Neural cell (in vitro differentiated cells): ENCODE measurements around the gene HPS1. TPM values are rescaled to one million over a fixed set of nuclear protein-coding genes. Genes with fewer than 3 reads are reported as not detected.

Experiments
- H2AFZ ChIP-seq: fragments of 200-600, 300-800 bp; sonication (generic), shearing (Covaris generic); 2 replicates; pipeline ENCODE4 v1.6.0; 2014; ENCODE audit warnings: low read depth, mild to moderate bottlenecking, antibody characterized with exemption, low read length, moderate library complexity
- H3F3A ChIP-seq: fragments of 200-600 bp; shearing (Covaris generic); 2 replicates; pipeline ENCODE4 v1.6.1; 2016; ENCODE audit warnings: mild to moderate bottlenecking, moderate library complexity, mixed read lengths, antibody characterized with exemption, low read length; ENCODE audit not compliant: insufficient read depth, poor library complexity, severe bottlenecking
- H3K27ac ChIP-seq: fragments of 200-600, 300-800 bp; sonication (generic), shearing (Covaris generic); 2 replicates; pipeline ENCODE4 v1.5.1; 2014; ENCODE audit warnings: mild to moderate bottlenecking, low read length, moderate library complexity
- H3K27me3 ChIP-seq: fragments of 300-800, 200-600 bp; sonication (generic), shearing (Covaris generic); 2 replicates; pipeline ENCODE4 v1.6.0; 2014; ENCODE audit warnings: mild to moderate bottlenecking, low read depth, low read length, moderate library complexity; ENCODE audit not compliant: insufficient read depth
- H3K36me3 ChIP-seq: fragments of 300-800, 200-600 bp; sonication (generic), shearing (Covaris generic); 2 replicates; pipeline ENCODE4 v1.5.1; 2014; ENCODE audit warnings: mild to moderate bottlenecking, antibody characterized with exemption, low read length, moderate library complexity; ENCODE audit not compliant: insufficient read depth
- H3K4me2 ChIP-seq: fragments of 300-800, 200-600 bp; sonication (generic), shearing (Covaris generic); 2 replicates; pipeline ENCODE4 v1.6.0; 2014; ENCODE audit warnings: mild to moderate bottlenecking, low read length
- H3K4me3 ChIP-seq: fragments of 300-800, 200-600 bp; sonication (generic), shearing (Covaris generic); 2 replicates; pipeline ENCODE4 v1.5.1; 2014; ENCODE audit warnings: mild to moderate bottlenecking, low read length, moderate library complexity
- H3K79me2 ChIP-seq: fragments of 200-600 bp; shearing (Covaris generic); replicated peaks from 2 replicates; pipeline ENCODE4 v1.6.0; 2014; ENCODE audit warnings: mild to moderate bottlenecking, low read length, moderate library complexity; ENCODE audit not compliant: insufficient read depth
- H3K9ac ChIP-seq: fragments of 300-800, 200-600 bp; sonication (generic), shearing (Covaris generic); 2 replicates; pipeline ENCODE4 v1.6.1; 2016; ENCODE audit warnings: mild to moderate bottlenecking, low read length, mixed read lengths
- H3K9me2 ChIP-seq: fragments of 200-600 bp; shearing (Covaris generic); 2 replicates; pipeline ENCODE4 v1.6.1; 2016; ENCODE audit warnings: mild to moderate bottlenecking, low read length, mixed read lengths; ENCODE audit not compliant: insufficient read depth
- H3K9me3 ChIP-seq: fragments of 200-600, 300-800 bp; sonication (generic), shearing (Covaris generic); 2 replicates; pipeline ENCODE4 v1.6.1; 2016; ENCODE audit warnings: mild to moderate bottlenecking, mixed run types, low read length, moderate library complexity, mixed read lengths
- H4K20me1 ChIP-seq: fragments of 200-600 bp; shearing (Covaris generic); 2 replicates; pipeline ENCODE4 v1.6.1; 2016; ENCODE audit warnings: mild to moderate bottlenecking, mixed run types; ENCODE audit not compliant: insufficient read depth
- CTCF ChIP-seq: fragments of 450-650 bp; IDR thresholded peaks from 2 replicates; pipeline ENCODE4 v1.5.1; 2014; ENCODE audit warnings: antibody characterized with exemption, mild to moderate bottlenecking, moderate library complexity; ENCODE audit not compliant: poor library complexity, severe bottlenecking
- EP300 ChIP-seq: fragments of 450-650 bp; conservative IDR thresholded peaks from 2 replicates; pipeline ENCODE4 v1.6.1; 2014; ENCODE audit warnings: antibody characterized with exemption, mild to moderate bottlenecking, moderate library complexity; ENCODE audit not compliant: poor library complexity, severe bottlenecking
- EZH2 ChIP-seq: fragments of 200-600, 300-800 bp; shearing (Covaris generic), sonication (generic); IDR thresholded peaks from 2 replicates; pipeline ENCODE4 v1.6.1; 2014; ENCODE audit warnings: antibody characterized with exemption, low read length, borderline replicate concordance, mild to moderate bottlenecking; ENCODE audit not compliant: insufficient read depth, poor library complexity, severe bottlenecking
- MXI1 ChIP-seq: fragments of 450-650 bp; conservative IDR thresholded peaks from 2 replicates; pipeline ENCODE4 v1.6.1; 2014; ENCODE audit warnings: antibody characterized with exemption, mild to moderate bottlenecking; ENCODE audit not compliant: poor library complexity, severe bottlenecking
- POLR2AphosphoS5 ChIP-seq: IDR thresholded peaks from 2 replicates; pipeline ENCODE4 v1.6.1; 2012
- RAD21 ChIP-seq: fragments of 450-650 bp; conservative IDR thresholded peaks from 2 replicates; pipeline ENCODE4 v1.6.1; 2014; ENCODE audit warnings: antibody characterized with exemption, mild to moderate bottlenecking, moderate library complexity
- REST ChIP-seq: IDR thresholded peaks from 2 replicates; pipeline ENCODE4 v1.6.1; 2012; ENCODE audit warnings: borderline replicate concordance
- SMC3 ChIP-seq: fragments of 450-650 bp; conservative IDR thresholded peaks from 2 replicates; pipeline ENCODE4 v1.6.1; 2014; ENCODE audit warnings: antibody characterized with exemption, mild to moderate bottlenecking, moderate library complexity; ENCODE audit not compliant: poor library complexity
- TAF1 ChIP-seq: IDR thresholded peaks from 2 replicates; pipeline ENCODE4 v1.6.1; 2012; ENCODE audit warnings: low read depth
- polyA plus RNA-seq: library from polyadenylated mRNA; depleted of rRNA; stranded (reverse); fragments of >200 nt; gene quantifications from 2 replicates; pipeline ENCODE4 v1.2.3, GENCODE V29; 2014

HPS1 gene
- polyA plus RNA-seq, 1 donor from 2014 or later: 1.4 TPM

GRCh38 chr10:98408799-98409198 is 37.9 kb downstream of the HPS1 start:
- no peak overlapping the region for H2AFZ ChIP-seq
- no peak overlapping the region for H3K4me2 ChIP-seq
- no peaks in the 10 kb centered on the region for H4K20me1 ChIP-seq
- TF ChIP-seq EP300: no peak
- TF ChIP-seq TAF1: no peak
- no peak for TF ChIP-seq CTCF
- no peak for TF ChIP-seq POLR2AphosphoS5
- no peak for TF ChIP-seq EZH2
- no peak for TF ChIP-seq MXI1
- TF ChIP-seq SMC3: no peak
- no peak for TF ChIP-seq REST
- no peak for TF ChIP-seq RAD21
- H3F3A ChIP-seq: no peaks in the 10 kb centered on the region
- no peaks in the 10 kb centered on the region for H3K79me2 ChIP-seq
- H3K27me3 ChIP-seq: no peaks in the 10 kb centered on the region
- no peaks in the 10 kb centered on the region for H3K9me2 ChIP-seq
- H3K9ac ChIP-seq: no peak overlapping the region
- H3K27ac ChIP-seq: no peak overlapping the region
- H3K4me3 ChIP-seq: no peak overlapping the region
- H3K36me3 ChIP-seq: no peaks in the 10 kb centered on the region
- H3K9me3 ChIP-seq: no peaks in the 10 kb centered on the region

GRCh38 chr10:98407744-98408241 is 38.9 kb downstream of the HPS1 start:
- no peak overlapping the region for H2AFZ ChIP-seq
- no peaks in the 10 kb centered on the region for H3K27me3 ChIP-seq
- H3K9me2 ChIP-seq: no peaks in the 10 kb centered on the region
- H3K4me3 ChIP-seq: no peak overlapping the region
- no peaks in the 10 kb centered on the region for H3K36me3 ChIP-seq
- H3K27ac ChIP-seq: no peak overlapping the region
- TF ChIP-seq CTCF: no peak
- TF ChIP-seq EP300: no peak
- no peak for TF ChIP-seq MXI1
- TF ChIP-seq REST: no peak
- no peak for TF ChIP-seq TAF1
- TF ChIP-seq RAD21: no peak
- TF ChIP-seq SMC3: no peak
- no peak for TF ChIP-seq EZH2
- TF ChIP-seq POLR2AphosphoS5: no peak
- no peak overlapping the region for H3K4me2 ChIP-seq
- no peaks in the 10 kb centered on the region for H4K20me1 ChIP-seq
- H3K9me3 ChIP-seq: no peaks in the 10 kb centered on the region
- no peak overlapping the region for H3K9ac ChIP-seq
- no peaks in the 10 kb centered on the region for H3F3A ChIP-seq
- no peaks in the 10 kb centered on the region for H3K79me2 ChIP-seq
